Mesendoderm (in vitro differentiated cells): ENCODE results near the gene AQP3. TPM values are rescaled to one million over a fixed set of nuclear protein-coding genes. Genes with fewer than 3 reads are reported as not detected.
A peak's percentile ranks its signal among the peaks of the same experiment; 100 is the strongest.
"Not testable (repeated sequence)": the region's sequence is repeated elsewhere in the genome, so short reads cannot be mapped to it uniquely, and the experiment has no call there.

Source experiments
- DNase-seq: peaks from one replicate; pipeline ENCODE4 v3.0.0; 2013
- H2AK5ac ChIP-seq: 2 replicates; pipeline ENCODE4 v1.6.1; 2013; ENCODE audit warnings: low read length, inconsistent platforms
- H2BK120ac ChIP-seq: 2 replicates; pipeline ENCODE4 v1.6.1; 2013; ENCODE audit warnings: low read depth, mild to moderate bottlenecking, low read length, moderate library complexity, mixed read lengths
- H2BK15ac ChIP-seq: replicated peaks from 2 replicates; pipeline ENCODE4 v1.6.1; 2013; ENCODE audit warnings: low read depth, mild to moderate bottlenecking, moderate library complexity
- H2BK5ac ChIP-seq: 2 replicates; pipeline ENCODE4 v1.6.1; 2013; ENCODE audit warnings: low read length, inconsistent platforms
- H3K18ac ChIP-seq: 2 replicates; pipeline ENCODE4 v1.6.1; 2013; ENCODE audit warnings: mild to moderate bottlenecking, low read length, mixed read lengths
- H3K23ac ChIP-seq: one replicate; pipeline ENCODE4 v1.6.1; 2013; ENCODE audit warnings: low read length
- H3K27ac ChIP-seq: 2 replicates; pipeline ENCODE4 v1.5.1; 2013; ENCODE audit warnings: low read depth, mild to moderate bottlenecking, inconsistent platforms, low read length, moderate library complexity
- H3K27me3 ChIP-seq: 2 replicates; pipeline ENCODE4 v1.6.1; 2013; ENCODE audit warnings: low read length, control low read depth, mild to moderate bottlenecking, inconsistent platforms; ENCODE audit not compliant: insufficient read depth, poor library complexity
- H3K36me3 ChIP-seq: 2 replicates; pipeline ENCODE4 v1.6.1; 2013; ENCODE audit warnings: low read length, inconsistent platforms; ENCODE audit not compliant: control insufficient read depth, insufficient read depth
- H3K4ac ChIP-seq: one replicate; pipeline ENCODE4 v1.6.1; 2013; ENCODE audit warnings: low read depth, mild to moderate bottlenecking, low read length, moderate library complexity
- H3K4me1 ChIP-seq: 2 replicates; pipeline ENCODE4 v1.6.1; 2013; ENCODE audit warnings: low read depth, low read length, inconsistent platforms; ENCODE audit not compliant: control insufficient read depth
- H3K4me2 ChIP-seq: 2 replicates; pipeline ENCODE4 v1.6.1; 2013; ENCODE audit warnings: low read length
- H3K4me3 ChIP-seq: 2 replicates; pipeline ENCODE4 v1.5.1; 2013; ENCODE audit warnings: mild to moderate bottlenecking, low read length
- H3K56ac ChIP-seq: one replicate; pipeline ENCODE4 v1.6.1; 2013; ENCODE audit warnings: low read length
- H3K79me1 ChIP-seq: 2 replicates; pipeline ENCODE4 v1.6.1; 2013; ENCODE audit warnings: low read length, inconsistent platforms
- H3K79me2 ChIP-seq: 2 replicates; pipeline ENCODE4 v1.6.1; 2013; ENCODE audit warnings: mild to moderate bottlenecking, low read length; ENCODE audit not compliant: control insufficient read depth, insufficient read depth
- H3K9ac ChIP-seq: 2 replicates; pipeline ENCODE4 v1.6.1; 2013; ENCODE audit warnings: low read length, inconsistent platforms
- H4K5ac ChIP-seq: one replicate; pipeline ENCODE4 v1.6.1; 2013; ENCODE audit warnings: low read length
- H4K8ac ChIP-seq: one replicate; pipeline ENCODE4 v1.6.1; 2013; ENCODE audit warnings: low read depth, mild to moderate bottlenecking, control low read depth, low read length, moderate library complexity
- WGBS: extraction: QIAGEN DNeasy Blood & Tissue Kit; methylation state at CpG from one replicate; pipeline ENCODE4 v1.1.7; 2013; ENCODE audit warnings: low lambda C conversion rate, missing lambda C conversion rate; ENCODE audit not compliant: insufficient coverage; ENCODE audit errors: extremely low coverage; 5-methylcytosine and 5-hydroxymethylcytosine counted together
- polyA plus RNA-seq, 2 experiments: library from polyadenylated mRNA; stranded (reverse); fragments of 200-250 nt; gene quantifications; one replicate each; pipeline ENCODE4 v1.2.3, GENCODE V29; 2013

The AQP3 gene
- 2.6 TPM for polyA plus RNA-seq (2013, experiment 1 of 2)
- polyA plus RNA-seq (2013, experiment 2 of 2), result 2.9 TPM

- WGBS, result no CpG with 5 or more reads among the region's 50 CpGs
- H3K4ac ChIP-seq, result no peak within 1 kb of the TSS
- H3K36me3 ChIP-seq, result no peaks in the 10 kb centered on the region
- no peak within 1 kb of the TSS for H3K27ac ChIP-seq
- no peak within 1 kb of the TSS for H2BK5ac ChIP-seq
- H3K4me2 ChIP-seq, result peak within 1 kb of the TSS; percentile 67
- no peak within 1 kb of the TSS for H2AK5ac ChIP-seq
- no peak within 1 kb of the TSS for H2BK15ac ChIP-seq
- peak within 1 kb of the TSS; percentile 75 for H3K56ac ChIP-seq
- peak; percentile 89 for DNase-seq
- peak within 1 kb of the TSS; percentile 40 for H3K9ac ChIP-seq
- peaks cover 13% of the 10 kb centered on the region for H3K4me1 ChIP-seq
- no peak within 1 kb of the TSS for H4K8ac ChIP-seq
- H3K18ac ChIP-seq, result no peak within 1 kb of the TSS
- no peaks in the 10 kb centered on the region for H3K79me1 ChIP-seq
- no peaks in the 10 kb centered on the region for H3K79me2 ChIP-seq
- no peak within 1 kb of the TSS for H4K5ac ChIP-seq
- no peak within 1 kb of the TSS for H2BK120ac ChIP-seq
- H3K4me3 ChIP-seq, result peak within 1 kb of the TSS; percentile 38
- no peaks in the 10 kb centered on the region for H3K27me3 ChIP-seq
- H3K23ac ChIP-seq, result no peak within 1 kb of the TSS
Measured at GRCh38 chr9:33446946-33447798, at the start of gene AQP3. TSS of gene AQP3 (minus strand) at chr9:33447593. CDS start at chr9:33447530, 63 bp downstream.

- H3K27me3 ChIP-seq, H4K5ac ChIP-seq, H2BK120ac ChIP-seq, H3K36me3 ChIP-seq, H3K4me1 ChIP-seq, H3K9ac ChIP-seq, H2BK5ac ChIP-seq, H2BK15ac ChIP-seq, H3K4ac ChIP-seq, H3K79me2 ChIP-seq, H3K79me1 ChIP-seq, H3K23ac ChIP-seq, H3K27ac ChIP-seq, DNase-seq, H3K4me3 ChIP-seq, H4K8ac ChIP-seq, H2AK5ac ChIP-seq, H3K56ac ChIP-seq, H3K4me2 ChIP-seq, H3K18ac ChIP-seq: not testable (repeated sequence)
- 100% methylated on average over 1 of the region's 2 CpGs for WGBS
Measured at GRCh38 chr9:33493819-33494218, 46.4 kb upstream of the AQP3 start.

- Histone ChIP-seq H2BK15ac (no peak overlapping the region), H3K79me1 (no peaks in the 10 kb centered on the region), H3K9ac (no peak overlapping the region), H3K23ac (no peak overlapping the region), H3K36me3 (no peaks in the 10 kb centered on the region), H3K79me2 (no peaks in the 10 kb centered on the region), H3K4me1 (no peaks in the 10 kb centered on the region), H3K4me2 (no peak overlapping the region), H3K4ac (no peak overlapping the region), H2AK5ac (no peak overlapping the region), H3K4me3 (no peak overlapping the region), H4K5ac (no peak overlapping the region), H3K18ac (no peak overlapping the region), H2BK120ac (no peak overlapping the region), H2BK5ac (no peak overlapping the region), H3K56ac (no peak overlapping the region), H3K27me3 (no peaks in the 10 kb centered on the region), H3K27ac (no peak overlapping the region), H4K8ac (no peak overlapping the region)
- DNase-seq, result no peak
- no CpG with 5 or more reads among the region's 2 CpGs for WGBS
Measured at GRCh38 chr9:33489066-33489465, 41.7 kb upstream of the AQP3 start.

GRCh38 chr9:33485312-33485711 lies 37.9 kb upstream of the AQP3 start:
- not testable (repeated sequence) for H3K4me2 ChIP-seq, H3K18ac ChIP-seq, H3K4me3 ChIP-seq, H2AK5ac ChIP-seq, H2BK5ac ChIP-seq, H4K8ac ChIP-seq, H3K27me3 ChIP-seq, H3K79me1 ChIP-seq, DNase-seq, H3K23ac ChIP-seq, H2BK120ac ChIP-seq, H3K56ac ChIP-seq, H3K79me2 ChIP-seq, H2BK15ac ChIP-seq, H3K4ac ChIP-seq, H3K27ac ChIP-seq, H3K9ac ChIP-seq, H3K4me1 ChIP-seq, H3K36me3 ChIP-seq, H4K5ac ChIP-seq

- H3K56ac ChIP-seq, result no peak overlapping the region
- H3K27ac ChIP-seq, result no peak overlapping the region
- no peak overlapping the region for H2AK5ac ChIP-seq
- H2BK5ac ChIP-seq, result no peak overlapping the region
- no peaks in the 10 kb centered on the region for H3K4me1 ChIP-seq
- H2BK15ac ChIP-seq, result no peak overlapping the region
- no peak for DNase-seq
- no peak overlapping the region for H3K18ac ChIP-seq
- WGBS, result no CpG with 5 or more reads among the region's 6 CpGs
- H3K4me3 ChIP-seq, result no peak overlapping the region
- no peaks in the 10 kb centered on the region for H3K27me3 ChIP-seq
- H3K36me3 ChIP-seq, result no peaks in the 10 kb centered on the region
- H4K8ac ChIP-seq, result no peak overlapping the region
- no peak overlapping the region for H3K4ac ChIP-seq
- no peak overlapping the region for H3K23ac ChIP-seq
- H2BK120ac ChIP-seq, result no peak overlapping the region
- no peak overlapping the region for H3K4me2 ChIP-seq
- no peak overlapping the region for H4K5ac ChIP-seq
- no peaks in the 10 kb centered on the region for H3K79me2 ChIP-seq
- H3K9ac ChIP-seq, result no peak overlapping the region
- H3K79me1 ChIP-seq, result no peaks in the 10 kb centered on the region
Measured at GRCh38 chr9:33480976-33481375, 33.6 kb upstream of the AQP3 start.

GRCh38 chr9:33480106-33480505 lies 32.7 kb upstream of the AQP3 start:
- no peak overlapping the region for H4K5ac ChIP-seq
- H3K4ac ChIP-seq, result no peak overlapping the region
- H3K4me2 ChIP-seq, result no peak overlapping the region
- H3K9ac ChIP-seq, result no peak overlapping the region
- H3K23ac ChIP-seq, result no peak overlapping the region
- no peak overlapping the region for H3K27ac ChIP-seq
- no CpG with 5 or more reads among the region's 2 CpGs for WGBS
- no peak for DNase-seq
- no peak overlapping the region for H2BK15ac ChIP-seq
- no peak overlapping the region for H4K8ac ChIP-seq
- no peak overlapping the region for H2AK5ac ChIP-seq
- no peak overlapping the region for H3K18ac ChIP-seq
- H3K4me3 ChIP-seq, result no peak overlapping the region
- H3K56ac ChIP-seq, result no peak overlapping the region
- H3K36me3 ChIP-seq, result no peaks in the 10 kb centered on the region
- no peak overlapping the region for H2BK5ac ChIP-seq
- H3K4me1 ChIP-seq, result no peaks in the 10 kb centered on the region
- H3K27me3 ChIP-seq, result no peaks in the 10 kb centered on the region
- H3K79me1 ChIP-seq, result no peaks in the 10 kb centered on the region
- H2BK120ac ChIP-seq, result no peak overlapping the region
- H3K79me2 ChIP-seq, result no peaks in the 10 kb centered on the region
